Right lobe of liver (tissue), 6 donors: ENCODE measurements around the gene ATF2. TPM values are rescaled to one million over a fixed set of nuclear protein-coding genes. Genes with fewer than 3 reads are reported as not detected.

Source experiments
- ATAC-seq, 4 donors: fragments of 200-7000 bp; cut with Tn5 transposase; one replicate each; pipeline ENCODE4 v1.9.1; 2020; ENCODE audit warnings: mild to moderate bottlenecking in 4 of 4, moderate library complexity in 4 of 4
- DNase-seq, 3 donors: peaks; one replicate each; pipeline ENCODE4 v3.0.0-alpha.2; 2020
- H3K27ac ChIP-seq, 3 donors: fragments of 200-600 bp; one replicate each; pipeline ENCODE4 v1.8.0; 2022
- H3K27me3 ChIP-seq, 2 donors: fragments of 200-600 bp; one replicate each; pipeline ENCODE4 v1.8.0; 2022
- H3K36me3 ChIP-seq, 4 donors: fragments of 200-600 bp; sonication (generic) in 1 of 4; one replicate each; pipeline versions ENCODE4 v1.5.1 to v1.8.0; 2017 to 2022; ENCODE audit warnings: control low read depth in 1 of 4
- H3K4me1 ChIP-seq, 4 donors: fragments of 200-600 bp; sonication (generic) in 1 of 4; one replicate each; pipeline versions ENCODE4 v1.5.1 to v1.8.0; 2017 to 2022; ENCODE audit warnings: control low read depth in 1 of 4
- H3K4me3 ChIP-seq, 3 donors: fragments of 200-600 bp; one replicate each; pipeline ENCODE4 v1.8.0; 2022
- H3K9me3 ChIP-seq, 4 donors: fragments of 200-600 bp; sonication (generic) in 1 of 4; one replicate each; pipeline versions ENCODE4 v1.5.1 to v1.8.0; 2017 to 2022; ENCODE audit warnings: control low read depth in 1 of 4
- CTCF ChIP-seq, 4 donors: fragments of 200-600 bp in 3 of 4; fragments of 450-650 bp in 1 of 4; IDR thresholded peaks; one replicate each; pipeline versions ENCODE4 v1.5.1 to v1.8.0; 2016 to 2022; ENCODE audit warnings: antibody characterized with exemption in 4 of 4, mild to moderate bottlenecking in 2 of 4
- POLR2A ChIP-seq: fragments of 450-650 bp; IDR thresholded peaks from one replicate; pipeline ENCODE4 v1.6.1; 2017; ENCODE audit warnings: antibody characterized with exemption, mild to moderate bottlenecking
- WGBS: methylation state at CpG from one replicate; pipeline ENCODE4 v1.1.6; 2018; ENCODE audit warnings: low coverage, low lambda C conversion rate; ENCODE audit not compliant: insufficient coverage; ENCODE audit errors: missing lambda C conversion rate; 5-methylcytosine and 5-hydroxymethylcytosine counted together
- intact Hi-C, 2 donors: fragments of 100-400 bp; cut with DNase I; formaldehyde crosslinking; loops; one replicate each; pipeline versions ENCODE4 v1.11.2 to v1.14.1; 2022
- total RNA-seq, 6 experiments: library from RNA; depleted of rRNA in 2 of 6; stranded (reverse); fragments of >200 nt in 2 of 6; fragmentation: NEBNext Ultra II Directional in 3 of 6; extraction: Animal tissue kit (Norgen Biotek cat#: 25700) in 3 of 6; gene quantifications; one replicate each; pipeline versions ENCODE4 v1.1.0 to v1.2.4, GENCODE V29; 2016 to 2023
- donor health status: DM: no; HTN: yes; CAD: no.
- donor health status: DM: no; HTN: no; CAD: no.
- donor health status: DM: no; HTN: no; CAD: no.
- donor health status: DM: no; HTN: yes; CAD: no.
- donor health status: DM: no; HTN: yes; CAD: no.

Gene ATF2
- total RNA-seq, 6 experiments from 2014 or later, result 24.0 to 36.3 (median 27.4) TPM

DNA sequence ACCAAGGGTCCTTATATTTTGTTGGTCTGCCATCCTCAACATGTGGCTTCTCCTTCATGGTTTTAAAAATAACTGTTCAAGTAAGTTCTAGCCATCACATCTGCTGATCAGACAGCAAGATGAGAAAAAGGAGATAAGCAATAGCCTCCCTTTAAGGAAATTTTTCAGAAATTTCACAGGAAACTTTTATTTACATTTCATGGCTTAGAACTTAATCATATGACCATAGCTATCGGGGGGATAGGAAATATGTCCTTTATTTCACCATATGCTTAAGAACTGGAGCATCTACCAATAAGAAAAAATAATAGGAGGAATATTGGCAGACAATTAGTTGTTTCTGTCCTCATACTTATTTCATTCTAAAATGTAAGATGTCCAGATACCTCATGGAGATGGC, 16.2 kb downstream of the ATF2 start:
- Histone ChIP-seq H3K36me3 (no peaks in the 10 kb centered on the region), H3K4me3 (no peak overlapping the region), H3K27me3 (no peaks in the 10 kb centered on the region), H3K4me1 (no peaks in the 10 kb centered on the region), H3K9me3 (no peaks in the 10 kb centered on the region), H3K27ac (no peak overlapping the region)
- intact Hi-C loops, result no loop called here
- 87% methylated on average over 1 of the region's 1 CpG for WGBS
- TF ChIP-seq CTCF (IDR thresholded peaks at IDR 0.05) (no peak), POLR2A (no peak)
- ATAC-seq (no peak), DNase-seq (no peak)

DNA sequence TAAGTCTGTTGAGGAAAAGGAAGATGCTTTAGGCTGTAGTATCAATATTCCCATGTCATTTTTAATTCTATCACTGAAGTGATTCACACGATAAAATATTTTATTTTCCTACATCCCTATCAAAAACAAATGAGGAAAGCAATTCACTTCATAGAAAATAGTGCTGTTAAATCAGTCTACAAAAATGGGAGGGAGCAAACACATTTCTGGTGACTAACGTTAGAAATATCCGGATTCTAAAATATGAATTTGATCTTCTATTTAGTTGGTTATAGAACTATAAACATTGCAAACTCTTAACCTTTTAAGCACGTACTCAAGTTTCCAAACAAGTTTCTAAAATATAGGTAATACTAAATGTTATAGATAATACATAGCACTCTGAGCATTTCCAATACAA, 20.8 kb downstream of the ATF2 start:
- H3K27me3 ChIP-seq, result no peaks in the 10 kb centered on the region
- H3K4me3 ChIP-seq, result no peak overlapping the region
- DNase-seq (no peak), ATAC-seq (no peak)
- H3K27ac ChIP-seq, result no peak overlapping the region
- no peaks in the 10 kb centered on the region for H3K36me3 ChIP-seq
- intact Hi-C loops, result no loop called here
- H3K9me3 ChIP-seq, result no peaks in the 10 kb centered on the region
- TF ChIP-seq CTCF (IDR thresholded peaks at IDR 0.05) (no peak), POLR2A (no peak)
- H3K4me1 ChIP-seq, result no peaks in the 10 kb centered on the region
- WGBS, result 86% methylated on average over 4 of the region's 4 CpGs

DNA sequence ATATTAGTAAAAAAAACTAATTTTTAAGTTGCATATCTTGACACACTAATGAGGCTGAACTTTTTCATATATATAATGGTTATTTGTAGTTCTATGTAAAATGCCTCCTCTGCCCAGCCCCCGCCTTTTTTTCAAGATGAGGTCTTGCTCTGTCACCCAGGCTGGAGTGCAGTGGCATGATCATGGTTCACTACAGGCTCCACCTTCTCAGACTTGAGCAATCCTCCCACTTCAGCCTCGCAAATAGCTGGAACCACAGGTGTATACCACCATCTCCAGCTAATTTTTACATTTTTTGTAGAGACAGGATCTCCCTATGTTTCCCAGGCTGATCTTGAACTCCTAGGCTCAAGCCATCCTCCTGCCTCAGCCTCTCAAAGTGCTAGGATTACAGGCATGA, 24.3 kb downstream of the ATF2 start:
- no peak for DNase-seq
- ATAC-seq, result peak in 3 of 4 donors; percentile 33 to 55 (median 49)

GRCh38 chr2:175143191-175143590, 24.8 kb downstream of the ATF2 start:
- TF ChIP-seq CTCF (IDR thresholded peaks at IDR 0.05) (no peak), POLR2A (no peak)
- Histone ChIP-seq H3K4me1 (no peaks in the 10 kb centered on the region), H3K27me3 (no peaks in the 10 kb centered on the region), H3K27ac (no peak overlapping the region), H3K36me3 (no peaks in the 10 kb centered on the region), H3K4me3 (no peak overlapping the region), H3K9me3 (no peaks in the 10 kb centered on the region)
- WGBS, result 100% methylated on average over 1 of the region's 1 CpG
- intact Hi-C loops, result no loop called here
- DNase-seq, result no peak
- no peak for ATAC-seq

More for the DNA sequence above, 24.3 kb downstream of the ATF2 start:
- Histone ChIP-seq H3K4me3 (no peak overlapping the region), H3K4me1 (no peaks in the 10 kb centered on the region), H3K27ac (no peak overlapping the region), H3K36me3 (no peaks in the 10 kb centered on the region), H3K9me3 (no peaks in the 10 kb centered on the region), H3K27me3 (no peaks in the 10 kb centered on the region)
- intact Hi-C loops, result no loop called here
- WGBS, result 85% methylated on average over 2 of the region's 2 CpGs
- TF ChIP-seq CTCF (IDR thresholded peaks at IDR 0.05) (no peak), POLR2A (no peak)

GRCh38 chr2:175140332-175140731, 27.7 kb downstream of the ATF2 start:
- ATAC-seq (no peak), DNase-seq (no peak)
- no peak overlapping the region for H3K4me3 ChIP-seq
- no peak for TF ChIP-seq POLR2A
- TF ChIP-seq CTCF (IDR thresholded peaks at IDR 0.05), result no peak
- WGBS, result 68% methylated on average over 2 of the region's 2 CpGs
- no peaks in the 10 kb centered on the region for H3K4me1 ChIP-seq
- H3K27ac ChIP-seq, result no peak overlapping the region
- no peaks in the 10 kb centered on the region for H3K9me3 ChIP-seq
- no peaks in the 10 kb centered on the region for H3K27me3 ChIP-seq
- intact Hi-C loops, result no loop called here
- no peaks in the 10 kb centered on the region for H3K36me3 ChIP-seq
